Fibroblast of pulmonary artery (primary cell): ENCODE results near the gene OLR1.

Experiments used
- DNase-seq: peaks from one replicate; pipeline ENCODE4 v3.0.0-alpha.2; 2010; ENCODE audit warnings: low read depth
- H3K4me3 ChIP-seq: replicated peaks from 2 replicates; pipeline ENCODE4 v1.5.1; 2011; ENCODE audit warnings: low read depth, mild to moderate bottlenecking, control low read depth, low read length, moderate library complexity
- TF ChIP-seq, protein P1 (sequence below): IDR thresholded peaks from 2 replicates; pipeline ENCODE4 v1.5.1; 2011; ENCODE audit warnings: mild to moderate bottlenecking, control low read depth, low read length, inconsistent platforms; ENCODE audit errors: missing control alignments

The OLR1 gene

GRCh38 chr12:10132850-10133370, 39.0 kb downstream of the OLR1 start:
- DNase-seq = no peak
- no peak overlapping the region for H3K4me3 ChIP-seq
- TF ChIP-seq, protein P1, sequence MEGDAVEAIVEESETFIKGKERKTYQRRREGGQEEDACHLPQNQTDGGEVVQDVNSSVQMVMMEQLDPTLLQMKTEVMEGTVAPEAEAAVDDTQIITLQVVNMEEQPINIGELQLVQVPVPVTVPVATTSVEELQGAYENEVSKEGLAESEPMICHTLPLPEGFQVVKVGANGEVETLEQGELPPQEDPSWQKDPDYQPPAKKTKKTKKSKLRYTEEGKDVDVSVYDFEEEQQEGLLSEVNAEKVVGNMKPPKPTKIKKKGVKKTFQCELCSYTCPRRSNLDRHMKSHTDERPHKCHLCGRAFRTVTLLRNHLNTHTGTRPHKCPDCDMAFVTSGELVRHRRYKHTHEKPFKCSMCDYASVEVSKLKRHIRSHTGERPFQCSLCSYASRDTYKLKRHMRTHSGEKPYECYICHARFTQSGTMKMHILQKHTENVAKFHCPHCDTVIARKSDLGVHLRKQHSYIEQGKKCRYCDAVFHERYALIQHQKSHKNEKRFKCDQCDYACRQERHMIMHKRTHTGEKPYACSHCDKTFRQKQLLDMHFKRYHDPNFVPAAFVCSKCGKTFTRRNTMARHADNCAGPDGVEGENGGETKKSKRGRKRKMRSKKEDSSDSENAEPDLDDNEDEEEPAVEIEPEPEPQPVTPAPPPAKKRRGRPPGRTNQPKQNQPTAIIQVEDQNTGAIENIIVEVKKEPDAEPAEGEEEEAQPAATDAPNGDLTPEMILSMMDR = no peak

DNA sequence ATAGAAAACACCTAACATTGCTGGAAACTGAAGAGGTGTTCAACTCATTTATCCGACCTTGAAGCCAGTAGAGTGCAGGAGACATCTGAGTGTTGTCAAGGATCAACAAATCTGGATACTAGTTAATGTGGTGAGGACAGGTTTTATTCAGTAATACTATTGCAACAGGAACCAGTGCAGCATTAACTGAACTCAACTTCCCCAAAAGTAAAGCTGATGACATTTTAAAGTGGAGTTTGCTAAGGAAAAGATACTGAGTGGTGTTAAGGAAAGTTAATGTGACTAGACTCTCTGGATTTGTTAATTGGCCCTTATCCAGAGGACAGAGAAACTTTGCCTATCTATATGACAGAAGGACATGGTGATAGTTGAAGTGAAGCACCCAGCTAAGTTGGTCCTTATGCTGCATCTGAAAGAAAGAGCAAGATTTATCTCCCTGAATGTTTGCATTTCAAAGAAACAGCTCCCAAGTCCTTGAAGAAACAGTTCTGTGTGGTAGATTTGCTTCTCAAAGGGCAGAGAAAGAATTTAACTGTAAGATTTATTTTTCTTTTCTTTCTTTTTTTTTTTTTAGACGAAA, 40.7 kb downstream of the OLR1 start:
- no peak overlapping the region for H3K4me3 ChIP-seq
- no peak for DNase-seq
- TF ChIP-seq, protein P1 = no peak

DNA sequence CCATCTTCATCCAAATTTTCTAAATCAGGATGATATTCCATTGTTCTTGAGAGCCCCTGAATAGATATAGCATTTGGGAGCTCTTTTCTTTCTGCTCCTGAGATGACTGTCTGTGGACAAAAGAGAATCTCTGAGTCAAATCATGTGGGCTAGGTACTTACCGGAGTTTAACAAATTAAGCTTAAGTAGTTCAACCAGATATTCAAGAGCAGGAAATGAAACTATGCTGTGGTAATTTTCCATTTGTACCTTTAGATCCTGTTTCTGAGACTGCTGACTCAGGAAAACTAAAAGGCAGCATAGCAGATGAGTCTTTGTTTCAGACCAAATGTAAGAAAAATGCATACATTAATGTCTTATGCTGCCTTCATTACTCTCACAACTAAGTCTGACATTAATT, 41.9 kb downstream of the OLR1 start, which contains the start of gene CLEC7A:
Gene CLEC7A (minus strand): TSS at position 158 of the 400 bp plus-strand sequence. CDS start 117 bp downstream, at position 41.
- no peak within 1 kb of the TSS for H3K4me3 ChIP-seq
- TF ChIP-seq, protein P1 = no peak

DNA sequence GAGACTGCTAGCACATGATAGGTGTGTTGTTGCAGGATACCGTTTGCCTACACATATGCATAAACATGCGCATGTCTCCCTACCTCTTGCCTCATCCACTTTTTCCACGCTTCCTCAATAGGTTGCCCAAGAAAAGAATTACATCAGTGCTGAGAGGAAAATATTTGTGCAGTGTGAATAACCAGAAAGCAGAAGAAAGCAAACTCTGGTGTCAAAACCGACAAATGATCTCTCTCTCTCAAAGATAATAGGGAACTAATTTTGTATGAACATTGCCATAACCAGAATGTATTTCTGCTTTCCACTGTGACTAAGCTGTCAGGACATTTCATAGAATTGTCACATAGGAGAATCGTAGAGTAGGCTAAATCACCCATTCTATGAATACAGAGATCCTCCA, 43.2 kb downstream of the OLR1 start:
- DNase-seq = no peak
- TF ChIP-seq, protein P1 = no peak
- H3K4me3 ChIP-seq = no peak overlapping the region

More for the DNA sequence above, 41.9 kb downstream of the OLR1 start, which contains the start of gene CLEC7A:
- DNase-seq = no peak

DNA sequence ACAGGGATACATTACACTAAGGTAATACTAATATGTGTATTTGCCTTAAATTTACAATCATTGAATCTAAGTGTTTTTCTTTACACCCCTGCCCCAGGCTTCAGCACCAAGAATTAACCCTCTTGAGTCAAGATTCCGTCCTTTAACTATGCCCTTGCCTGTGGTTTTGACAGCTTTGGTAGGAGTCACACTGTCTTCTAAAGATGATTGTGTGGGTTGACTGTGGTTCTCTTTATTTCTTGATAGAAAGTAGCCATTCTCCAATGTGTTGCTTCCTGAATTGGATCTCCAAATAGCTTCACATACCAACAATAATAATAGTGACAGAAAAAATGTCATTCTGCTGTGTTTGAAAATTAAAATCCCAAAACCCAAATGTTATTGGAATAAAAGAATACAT, 45.5 kb downstream of the OLR1 start:
- TF ChIP-seq, protein P1 = no peak
- DNase-seq = no peak
- no peak overlapping the region for H3K4me3 ChIP-seq

- TF ChIP-seq, protein P1 = no peak
- DNase-seq = no peak
- no peak overlapping the region for H3K4me3 ChIP-seq
These were observed 49.2 kb downstream of the OLR1 start for GRCh38 chr12:10122689-10123088.

GRCh38 chr12:10121278-10121677, 50.7 kb downstream of the OLR1 start:
- TF ChIP-seq, protein P1 = no peak
- no peak overlapping the region for H3K4me3 ChIP-seq
- DNase-seq = no peak
